ENCODE results near the gene TTLL8.
"Not testable (repeated sequence)": the region's sequence is repeated elsewhere in the genome, so short reads cannot be mapped to it uniquely, and the experiment has no call there.

The TTLL8 gene

DNA sequence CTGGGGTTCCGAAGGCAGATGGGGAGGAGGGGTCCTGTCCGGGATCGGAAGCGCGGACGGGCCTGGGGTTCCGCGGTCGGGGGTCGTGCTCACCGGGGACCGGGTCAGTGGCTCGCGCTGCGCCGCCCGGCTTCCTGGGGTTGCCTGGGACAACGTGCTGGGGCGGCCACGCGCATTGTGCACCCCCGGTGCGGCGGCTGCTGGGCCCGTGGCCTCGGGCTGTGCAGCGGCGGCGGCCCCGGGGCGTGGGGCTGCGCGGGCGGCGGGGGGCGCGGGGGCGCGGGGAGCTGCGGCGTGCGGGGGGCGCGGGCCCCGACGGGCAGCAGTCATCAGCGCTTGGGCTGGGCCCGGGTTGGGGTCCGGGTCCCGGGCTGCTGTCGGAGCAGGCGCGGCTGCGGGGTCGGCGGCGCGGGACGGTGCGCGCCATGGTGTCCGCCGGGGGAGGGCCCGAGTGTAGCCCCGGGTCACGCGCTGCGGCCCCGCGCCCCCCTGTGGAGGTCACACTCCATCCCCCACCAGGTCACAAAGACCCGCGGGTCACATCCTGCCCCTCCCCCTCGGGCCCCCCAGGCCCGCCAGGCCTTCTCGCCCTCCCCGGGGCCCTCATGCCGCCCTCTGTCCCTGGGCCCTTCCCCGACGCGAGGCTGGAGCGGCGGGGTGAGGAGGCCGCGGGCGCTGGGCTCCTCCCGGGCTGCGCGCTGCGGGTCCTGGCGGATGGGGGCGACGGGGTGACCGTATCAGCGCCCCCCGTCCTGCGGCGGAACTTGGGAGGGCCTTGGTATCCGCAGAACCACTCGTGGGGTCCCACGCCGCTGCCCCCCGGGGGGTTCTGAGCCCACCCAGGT, at the start of gene TTLL8:
TTLL8 (minus strand) TSS at position 238 of the 845 bp plus-strand sequence.
- DNase-seq (ENCODE audit: low read depth), result no peak

DNA sequence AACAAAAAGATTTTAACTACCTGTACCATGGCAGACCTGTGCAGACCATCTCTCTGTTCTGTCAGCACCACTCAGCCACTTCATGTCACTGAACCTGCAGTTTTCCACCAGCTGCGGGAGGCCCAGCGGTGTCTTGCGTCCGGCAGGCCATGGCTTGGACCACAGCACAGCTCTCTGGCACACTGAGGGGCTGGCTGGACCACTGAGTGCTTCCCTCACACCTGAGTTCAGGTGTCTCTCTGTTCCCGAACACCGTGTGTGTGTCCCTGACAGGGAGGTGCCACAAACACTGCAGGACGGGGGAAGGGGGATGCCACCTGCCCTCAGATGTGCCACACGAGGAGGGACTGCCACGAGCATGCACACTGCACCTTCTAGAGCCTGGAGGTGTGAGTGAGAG, 49.4 kb upstream of the TTLL8 start:
- no peak for DNase-seq (ENCODE audit: low read depth)

DNA sequence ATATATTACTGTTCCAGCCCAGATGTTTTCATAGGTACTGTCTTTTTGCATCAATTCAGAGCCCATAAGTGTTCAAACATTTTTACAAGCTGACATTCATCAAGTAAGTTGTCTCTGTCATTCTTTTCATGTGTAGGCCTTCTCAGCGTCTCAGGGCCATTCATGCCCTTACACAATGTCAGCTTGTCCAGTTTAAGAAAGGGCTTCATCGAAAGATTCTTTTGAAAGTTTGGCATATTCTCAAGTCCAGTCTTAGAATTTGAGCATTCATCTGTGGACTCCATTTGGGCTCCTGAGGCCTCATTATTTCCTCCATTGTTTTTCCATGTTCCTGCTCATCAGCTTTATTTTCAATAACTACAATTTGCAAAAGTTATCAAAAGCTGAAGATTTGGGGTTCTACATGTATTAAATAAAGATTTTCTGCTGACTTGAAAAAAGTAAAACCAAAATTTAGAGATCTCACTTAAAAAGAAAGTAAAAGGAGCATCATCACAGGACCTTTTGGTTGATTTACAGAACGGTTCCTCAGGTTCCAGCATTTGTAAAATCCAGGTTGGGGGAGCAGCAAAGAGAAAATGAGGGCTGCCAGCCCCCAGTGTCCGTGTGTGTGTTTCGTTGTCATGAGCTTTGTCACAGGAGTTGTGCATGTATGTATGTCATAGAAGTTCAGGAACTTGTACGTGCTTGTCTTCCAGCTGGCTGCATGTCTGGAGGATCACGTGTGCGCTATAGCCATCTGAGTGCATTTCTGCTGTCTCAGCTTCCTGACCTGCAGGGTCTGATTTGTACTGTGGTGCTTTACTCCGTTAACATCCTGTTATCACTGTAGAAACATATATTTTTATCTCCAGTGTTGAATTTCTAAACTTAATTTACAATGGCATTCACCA, 47.4 kb upstream of the TTLL8 start:
- no peak for DNase-seq (ENCODE audit: low read depth)

DNA sequence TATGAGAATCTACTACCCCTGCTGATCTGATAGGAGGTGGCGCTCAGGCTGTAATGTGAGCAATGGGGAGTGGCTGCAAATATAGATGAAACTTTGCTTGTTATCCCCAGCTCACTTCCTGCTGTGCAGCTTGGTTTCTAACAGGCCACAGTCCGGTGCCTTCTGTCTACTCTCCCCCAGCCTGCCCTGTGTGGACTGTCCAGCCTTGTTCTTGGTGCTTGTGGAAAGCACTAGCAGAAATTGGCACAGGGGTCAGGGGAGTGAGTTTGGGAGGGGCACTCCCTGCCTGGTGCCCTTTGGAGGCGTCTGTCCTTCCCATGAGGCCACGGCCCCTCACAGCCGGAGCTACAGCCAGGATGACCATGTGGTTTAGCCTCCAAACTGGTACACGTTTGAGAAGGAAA, 46.0 kb upstream of the TTLL8 start:
- DNase-seq (ENCODE audit: low read depth), result no peak

DNA sequence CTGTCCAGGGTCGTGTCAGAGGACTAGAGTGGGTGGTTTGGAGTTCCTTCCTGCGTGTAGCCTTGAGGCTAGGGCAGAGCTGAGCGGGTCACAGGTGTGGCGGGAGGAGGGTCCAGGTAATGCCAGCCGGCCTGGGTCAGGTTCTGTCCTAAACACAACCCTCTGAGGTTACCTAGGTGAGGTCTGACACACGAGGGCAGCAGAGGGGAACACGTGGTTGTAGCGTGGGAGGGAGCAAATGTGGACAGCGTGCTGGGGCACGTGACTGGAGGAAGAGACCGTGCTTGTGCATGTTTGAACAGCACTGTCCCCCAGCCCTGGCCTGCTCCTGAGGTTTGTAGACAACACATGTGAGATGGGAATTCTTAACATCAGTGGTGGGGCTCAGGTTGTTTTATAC, 44.8 kb upstream of the TTLL8 start:
- DNase-seq (ENCODE audit: low read depth), result no peak

DNA sequence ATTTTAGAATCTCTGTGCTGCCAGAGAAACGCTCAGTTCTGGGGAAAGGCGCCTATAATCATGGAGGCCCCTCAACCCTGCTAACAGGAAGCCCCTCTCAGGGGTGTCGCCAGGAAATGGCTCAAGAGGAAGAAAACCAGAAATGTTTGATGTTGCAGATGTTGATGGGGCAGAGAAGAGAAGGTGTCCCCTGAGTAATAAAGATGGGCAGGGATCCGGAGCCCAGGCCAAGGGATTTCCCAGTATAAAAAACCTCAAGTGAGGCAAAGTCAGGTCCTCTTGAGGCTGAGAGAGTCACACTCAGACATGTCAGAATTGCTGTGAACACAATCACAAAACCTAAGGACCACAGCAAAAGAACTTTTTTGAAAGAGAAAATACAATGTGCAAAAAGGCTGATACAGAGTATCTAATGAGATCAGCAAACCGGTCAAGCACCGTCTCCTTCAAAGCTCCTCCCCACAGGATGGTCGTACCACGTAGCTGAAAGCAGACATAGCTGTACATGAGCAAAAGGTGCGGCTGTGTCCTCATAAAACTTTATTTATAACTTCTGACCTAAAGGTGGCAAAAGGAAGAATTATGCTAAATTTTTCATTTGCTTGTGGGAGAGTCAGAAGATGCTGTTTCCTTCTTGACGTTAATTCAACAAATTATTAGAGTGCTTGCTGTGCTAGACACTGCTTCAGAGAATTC, 43.9 kb upstream of the TTLL8 start:
- no peak for DNase-seq (ENCODE audit: low read depth)

DNA sequence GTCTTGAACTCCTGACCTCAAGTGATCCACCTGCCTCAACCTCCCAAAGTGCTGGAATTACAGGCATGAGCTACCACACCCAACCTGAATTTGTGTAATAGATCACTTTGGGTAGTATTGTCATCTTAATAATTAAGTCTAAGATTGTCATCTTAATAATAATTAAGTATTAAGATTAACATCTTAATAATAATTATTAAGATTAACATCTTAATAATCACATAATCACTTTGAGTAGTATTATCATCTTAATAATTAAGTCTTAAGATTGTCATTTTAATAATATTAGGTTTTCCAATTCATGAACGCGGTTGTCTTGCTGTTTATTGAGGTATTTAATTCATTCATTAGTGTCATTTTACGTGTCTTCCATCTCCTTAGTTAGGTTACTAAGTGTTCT, 40.0 kb upstream of the TTLL8 start:
- no peak for DNase-seq (ENCODE audit: low read depth)

DNA sequence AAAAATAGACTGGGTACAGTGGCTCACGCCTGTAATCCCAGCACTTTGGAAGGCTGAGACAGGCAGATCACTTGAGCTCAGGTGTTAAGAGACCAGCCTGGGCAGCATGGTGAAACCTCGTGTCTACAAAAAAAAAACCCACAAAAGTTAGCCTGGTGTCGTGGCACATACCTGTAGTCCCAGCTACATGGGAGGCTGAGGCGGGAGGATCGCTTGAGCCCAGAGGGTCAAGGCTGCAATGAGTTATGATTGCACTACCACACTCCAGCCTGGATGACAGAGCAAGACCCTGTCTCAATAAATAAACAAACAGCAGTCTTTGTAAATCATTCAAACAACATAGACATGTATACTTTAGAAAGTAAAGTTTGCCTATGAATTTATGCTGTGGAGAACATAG, 34.2 kb upstream of the TTLL8 start:
- DNase-seq (ENCODE audit: low read depth), result no peak

DNA sequence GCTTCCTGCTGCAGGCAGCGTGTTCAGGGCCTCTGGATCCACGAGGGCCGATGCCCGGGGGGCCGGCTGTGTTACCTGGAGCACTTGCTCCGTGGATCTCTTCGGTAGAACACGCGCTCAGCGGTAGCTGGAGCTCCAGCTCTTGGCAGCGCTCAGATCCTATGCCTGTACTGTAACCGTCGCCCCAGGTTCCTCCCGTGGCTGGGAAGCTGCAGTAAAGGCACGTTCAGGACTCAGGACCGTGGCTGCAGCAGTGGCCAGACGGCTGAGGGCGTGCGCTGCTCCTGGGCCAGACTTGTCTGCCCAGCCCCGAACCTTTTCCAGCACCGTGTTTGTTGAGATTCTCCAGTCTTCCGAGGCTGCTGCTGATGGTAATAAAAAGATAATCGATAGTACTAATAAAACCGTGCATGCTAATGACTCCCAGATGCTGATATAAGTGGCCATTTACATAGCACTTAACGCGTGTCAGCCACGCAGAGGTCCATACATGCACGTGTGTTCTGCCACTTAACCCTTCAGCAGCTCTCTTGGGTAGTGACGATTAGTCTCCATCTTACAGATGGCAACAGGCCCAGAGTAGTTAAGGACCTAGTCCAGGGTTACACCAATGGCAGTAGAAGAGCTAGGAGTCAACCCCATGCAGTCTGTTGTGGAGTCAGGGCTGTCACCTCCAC, 33.1 kb upstream of the TTLL8 start:
- DNase-seq (ENCODE audit: low read depth), result no peak

DNA sequence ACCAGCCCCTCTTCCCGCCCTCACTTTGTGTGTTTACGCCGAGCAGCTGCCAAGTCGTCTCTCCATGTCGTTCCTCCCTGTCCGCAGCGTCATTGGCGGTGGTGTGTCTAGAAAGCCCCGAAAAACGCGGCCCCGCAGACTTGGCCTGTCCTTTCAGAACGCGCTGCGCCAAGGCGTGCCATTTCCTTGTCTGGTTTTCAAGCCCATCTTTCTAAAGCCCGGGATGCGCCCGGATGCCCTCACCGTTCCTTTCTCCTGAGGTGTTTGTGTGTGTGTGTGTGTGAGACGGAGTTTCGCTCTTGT, 32.3 kb upstream of the TTLL8 start:
- no peak for DNase-seq (ENCODE audit: low read depth)

DNA sequence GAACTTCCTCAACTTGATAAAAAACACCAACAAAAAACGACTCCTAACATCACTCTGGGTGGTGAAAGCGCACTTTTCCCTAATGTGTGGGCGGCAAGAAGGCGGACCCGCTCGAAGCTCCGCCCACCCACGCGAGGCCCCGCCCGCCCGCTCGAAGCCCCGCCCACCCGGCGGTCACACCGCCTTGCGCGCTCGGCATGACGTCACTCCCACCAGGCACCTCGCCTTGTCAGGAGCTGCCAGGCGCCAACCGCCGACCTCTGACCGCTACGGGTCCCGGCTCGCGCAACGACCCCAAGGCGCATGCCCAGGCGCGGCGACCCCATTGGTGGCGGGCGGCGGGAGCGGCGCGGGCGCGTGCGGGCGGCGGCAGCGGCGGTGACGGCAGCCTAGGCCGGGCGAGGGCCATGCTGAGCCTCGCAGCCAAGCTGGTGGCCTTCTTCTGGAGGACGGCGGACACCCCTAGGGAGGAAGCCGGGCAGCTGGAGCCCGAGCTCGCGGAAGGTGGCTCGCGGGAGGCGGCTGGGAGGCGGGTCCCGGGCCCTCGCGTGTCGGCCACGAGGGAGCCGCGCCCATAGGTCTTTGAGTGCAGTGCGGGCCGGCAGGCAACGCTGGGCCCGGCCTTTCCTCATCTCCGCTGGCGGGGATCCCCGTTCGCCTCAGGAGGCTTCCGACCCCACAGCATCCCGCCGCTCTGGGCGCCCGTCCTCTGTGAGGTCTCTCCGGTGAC, 31.7 kb upstream of the TTLL8 start, which contains the start of gene MOV10L1:
MOV10L1 (plus strand) TSS at position 325 of the 730 bp plus-strand sequence; CDS start at position 408, 83 bp downstream.
- DNase-seq (ENCODE audit: low read depth), result peak; percentile 17

DNA sequence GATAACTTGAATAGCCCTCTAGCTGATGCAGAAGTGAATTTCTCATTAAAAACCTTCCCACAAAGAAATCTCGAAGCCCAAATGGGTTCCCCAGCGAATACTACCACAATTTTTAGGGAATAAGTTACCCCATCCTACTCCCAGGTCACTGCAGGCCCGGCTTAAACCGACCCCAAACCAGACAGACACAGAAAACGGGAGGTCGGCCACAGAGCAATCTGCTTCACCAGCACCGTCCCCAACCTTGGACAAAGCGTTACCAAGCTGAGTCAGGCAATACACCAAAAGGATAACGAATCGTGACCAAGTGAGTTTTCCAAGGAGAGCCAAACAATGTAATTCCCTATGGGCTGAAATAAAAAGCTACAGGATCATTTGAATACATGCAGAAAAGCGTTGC, 31.1 kb upstream of the TTLL8 start:
- DNase-seq (ENCODE audit: low read depth), result no peak

DNA sequence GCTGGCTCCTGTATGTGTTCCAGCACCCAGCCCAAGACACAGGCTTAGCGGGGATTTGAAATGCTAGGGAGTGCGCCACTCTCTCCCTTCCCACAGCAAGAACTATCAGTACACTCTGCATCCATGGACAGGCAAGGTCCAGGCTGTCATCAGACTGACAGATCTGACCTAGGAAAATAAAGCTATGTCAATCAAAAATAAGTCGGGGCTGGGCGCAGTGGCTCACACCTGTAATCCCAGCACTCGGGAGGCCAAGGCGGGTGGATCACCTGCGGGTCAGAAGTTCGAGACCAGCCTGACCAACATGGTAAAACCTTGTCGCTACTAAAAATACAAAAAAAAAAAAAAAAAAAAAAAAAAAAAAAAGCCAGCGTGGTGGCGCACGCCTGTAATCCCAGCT, 30.0 kb upstream of the TTLL8 start:
- no peak for DNase-seq (ENCODE audit: low read depth)

DNA sequence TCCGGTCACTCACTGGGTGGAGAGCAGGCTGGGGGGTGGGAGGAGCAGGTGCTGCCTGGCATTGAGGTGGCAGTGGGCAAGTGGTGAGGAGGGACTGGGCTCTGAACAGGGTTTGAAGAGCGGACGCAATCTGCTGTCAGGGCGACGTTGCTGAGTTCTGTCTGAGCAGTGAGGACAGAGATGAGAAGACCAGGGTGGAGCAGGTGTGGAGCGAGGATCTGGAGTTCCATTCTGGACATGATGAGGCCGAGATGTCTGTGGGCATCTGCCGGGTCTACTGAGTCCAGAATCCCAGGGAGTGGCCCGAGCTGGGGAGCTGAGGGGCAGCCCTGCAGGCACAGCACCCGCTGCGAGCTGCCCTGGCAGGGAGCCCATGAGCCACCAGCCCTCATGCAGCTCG, 29.5 kb upstream of the TTLL8 start:
- no peak for DNase-seq (ENCODE audit: low read depth)

DNA sequence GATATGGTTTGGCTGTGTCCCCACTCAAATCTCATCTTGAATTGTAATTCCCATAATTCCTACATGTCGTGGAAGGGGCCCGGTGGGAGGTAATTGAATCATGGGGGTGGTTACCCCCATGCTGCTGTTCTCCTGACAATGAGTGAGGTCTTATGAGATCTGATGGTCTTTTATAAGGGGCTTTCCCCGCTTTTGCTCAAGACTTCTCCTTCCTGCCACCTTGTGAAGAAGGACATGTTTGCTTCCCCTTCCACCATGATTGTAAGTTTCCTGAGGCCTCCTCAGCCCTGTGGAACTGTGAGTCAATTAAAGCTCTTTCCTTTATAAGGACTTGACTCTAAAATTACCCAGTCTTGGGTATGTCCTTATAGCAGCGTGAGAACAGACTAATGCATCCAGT, 28.9 kb upstream of the TTLL8 start:
- not testable (repeated sequence) for DNase-seq (ENCODE audit: low read depth)

DNA sequence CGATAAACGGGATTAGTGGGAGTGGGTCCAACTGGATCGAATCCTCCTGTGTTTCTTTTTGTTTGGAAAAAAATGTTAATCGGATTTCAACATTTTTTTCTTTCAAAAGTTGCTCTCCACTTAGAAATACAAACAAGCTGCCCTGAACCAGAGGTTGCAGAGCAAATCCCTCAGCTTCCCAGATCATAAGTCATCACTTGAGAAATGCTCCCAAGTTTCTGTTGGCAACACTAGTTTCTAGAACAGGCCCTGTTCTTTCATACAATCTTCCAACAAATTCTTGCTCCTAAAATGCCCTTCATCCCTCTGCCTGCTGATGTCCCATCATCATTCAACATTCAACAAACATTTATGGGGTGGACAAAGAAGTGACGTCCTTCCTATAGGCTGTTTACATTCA, 28.4 kb upstream of the TTLL8 start:
- DNase-seq (ENCODE audit: low read depth), result no peak

DNA sequence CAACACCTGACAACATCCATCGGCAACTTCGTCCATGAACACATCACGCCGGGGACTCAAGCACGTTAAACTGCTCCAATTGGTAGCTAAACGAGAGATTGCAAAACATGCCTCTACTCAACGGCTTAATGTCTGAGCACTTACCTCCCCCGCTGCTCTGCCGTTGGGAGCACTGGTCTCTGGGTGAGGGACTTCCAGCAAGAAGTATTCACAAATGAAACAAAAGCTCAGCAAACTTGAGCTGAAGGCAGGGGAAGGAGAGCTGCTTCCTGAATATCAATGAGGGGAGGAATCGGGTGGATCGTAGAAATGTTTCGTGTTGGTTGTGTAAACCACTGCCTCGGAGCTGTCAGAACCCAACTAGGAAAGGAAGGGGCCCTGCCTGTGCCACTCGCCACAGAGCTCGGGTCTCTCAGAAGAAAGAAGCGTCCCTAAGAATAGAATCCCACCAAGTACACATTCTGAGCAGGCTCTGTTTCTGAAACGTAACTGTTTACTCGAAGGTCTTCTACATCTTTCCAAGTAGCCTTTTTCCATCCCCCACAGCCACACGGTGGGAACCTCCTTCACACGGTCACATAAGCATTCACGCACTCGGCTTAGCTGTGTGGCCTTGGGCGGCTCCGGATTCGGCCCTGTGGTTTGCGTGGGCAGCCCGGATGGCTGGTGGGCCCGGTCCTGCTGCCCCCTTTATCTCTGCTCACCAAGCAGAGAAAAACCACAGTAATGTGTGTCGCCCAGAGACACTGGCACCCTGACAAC, 27.3 kb upstream of the TTLL8 start, which contains the start of gene MLC1:
MLC1 (minus strand) TSS at position 216 of the 762 bp plus-strand sequence. CDS start 524 bp downstream, outside the sequence.
- no peak for DNase-seq (ENCODE audit: low read depth)

DNA sequence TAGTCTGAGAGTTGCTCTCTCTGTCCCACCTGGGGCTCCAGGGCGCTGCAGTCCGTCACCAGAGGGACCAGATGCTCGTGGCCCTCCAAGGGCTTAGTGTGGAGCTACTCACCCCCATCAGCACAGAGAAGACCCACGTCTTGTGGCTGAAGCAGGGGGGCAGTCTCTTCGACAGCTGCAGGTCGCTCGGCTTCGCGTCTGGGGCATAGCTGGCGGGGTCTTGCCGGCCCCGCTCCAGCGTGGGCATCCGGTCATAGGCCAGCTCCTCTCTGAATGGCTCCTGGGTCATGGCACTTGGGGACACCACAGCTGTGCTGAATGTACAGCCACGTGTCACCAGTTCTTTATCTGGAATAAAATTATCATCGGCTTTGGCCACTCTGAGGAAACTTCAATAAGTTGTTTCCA, 26.5 kb upstream of the TTLL8 start:
- DNase-seq (ENCODE audit: low read depth), result no peak

DNA sequence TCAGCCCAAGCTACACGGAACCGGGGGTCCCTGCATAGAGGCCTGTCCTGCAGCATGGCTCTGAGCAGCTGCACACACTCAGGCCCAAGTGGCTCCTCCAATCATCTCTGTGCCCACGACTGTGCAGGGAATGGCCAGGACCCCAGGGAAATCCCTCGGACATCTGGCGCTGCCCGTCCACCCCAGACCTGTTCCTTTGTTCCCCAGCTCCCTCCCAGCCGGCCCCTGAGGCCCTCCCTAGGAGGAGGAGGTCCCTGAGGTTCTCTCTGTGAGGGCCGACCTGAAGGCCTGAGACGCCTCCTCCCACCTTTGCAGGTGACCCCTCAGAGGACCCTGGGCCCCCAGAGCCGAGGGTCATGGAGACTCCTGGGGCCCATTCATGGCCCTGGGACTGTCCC, 26.0 kb upstream of the TTLL8 start:
- no peak for DNase-seq (ENCODE audit: low read depth)

DNA sequence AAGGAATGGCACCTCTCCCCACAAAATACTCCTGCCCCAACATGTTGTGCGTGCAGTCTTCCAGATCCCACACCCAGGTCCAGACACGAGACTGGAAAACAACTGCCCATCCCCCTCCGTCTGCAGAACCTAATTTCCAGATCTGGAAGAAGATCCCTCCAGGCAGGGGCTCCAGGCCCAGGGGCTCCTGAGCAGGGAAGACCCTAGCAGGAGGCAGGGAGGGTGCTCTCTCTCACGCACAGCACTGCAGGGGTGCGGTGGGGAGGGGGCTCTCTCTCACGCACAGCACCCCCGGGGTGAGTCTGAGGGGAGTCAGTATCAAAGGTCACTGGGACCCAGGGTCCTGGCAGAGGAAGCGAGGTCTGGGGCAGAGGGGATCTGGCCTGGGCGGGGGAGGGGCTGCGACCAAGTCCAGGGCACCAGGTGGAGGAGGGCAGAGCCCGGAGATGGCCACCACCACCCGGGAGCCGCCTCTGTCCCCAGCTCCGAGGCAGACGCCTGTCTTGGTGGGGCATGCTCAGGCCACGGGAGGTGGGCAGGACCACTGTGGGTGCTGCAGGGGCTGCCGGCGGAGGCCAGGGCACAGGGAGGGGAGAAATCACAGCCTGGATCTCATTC, 25.5 kb upstream of the TTLL8 start:
- DNase-seq (ENCODE audit: low read depth), result no peak

Data from fibroblast of the conjunctiva (primary cell).